Stimulated activated CD4-positive, alpha-beta T cell treated with anti-CD3 and anti-CD28 coated beads, Interleukin-4, amount 100 ng/mL, for 48 hours (primary cell): Measurements from ENCODE around the gene ITCH.
A peak's percentile ranks its signal among the peaks of the same experiment; 100 is the strongest.
"Not testable (repeated sequence)": the region's sequence is repeated elsewhere in the genome, so short reads cannot be mapped to it uniquely, and the experiment has no call there.

Source experiments
- DNase-seq, 2 donors: peaks; one replicate each; pipeline ENCODE4 v3.0.0-alpha.2; 2020; ENCODE audit warnings: low read depth in 2 of 2

The ITCH gene

GRCh38 chr20:34377072-34377847 is 14.2 kb downstream of the ITCH start:
- no peak for DNase-seq

- no peak for DNase-seq
Measured at GRCh38 chr20:34382174-34382573, 19.1 kb downstream of the ITCH start.

GRCh38 chr20:34382877-34383455 is 19.9 kb downstream of the ITCH start:
- not testable (repeated sequence) for DNase-seq

GRCh38 chr20:34385464-34385863 is 22.4 kb downstream of the ITCH start:
- no peak for DNase-seq

- no peak for DNase-seq
Measured at GRCh38 chr20:34388000-34388399, 24.9 kb downstream of the ITCH start.

- DNase-seq = no peak
Measured at GRCh38 chr20:34388678-34389077, 25.6 kb downstream of the ITCH start.

- DNase-seq = no peak
Measured at GRCh38 chr20:34389206-34389953, 26.3 kb downstream of the ITCH start.

- DNase-seq = no peak
Measured at GRCh38 chr20:34389954-34390555, 27.0 kb downstream of the ITCH start.

GRCh38 chr20:34396408-34396807 is 33.3 kb downstream of the ITCH start:
- no peak for DNase-seq

GRCh38 chr20:34397096-34397495 is 34.0 kb downstream of the ITCH start:
- no peak for DNase-seq

GRCh38 chr20:34400776-34401175 is 37.7 kb downstream of the ITCH start:
- DNase-seq = not testable (repeated sequence)

- peak in 1 of 2 donors; percentile 20 for DNase-seq
Measured at GRCh38 chr20:34401741-34402455, 38.8 kb downstream of the ITCH start.

- no peak for DNase-seq
Measured at GRCh38 chr20:34402461-34402860, 39.4 kb downstream of the ITCH start.

GRCh38 chr20:34403063-34403827 is 40.2 kb downstream of the ITCH start:
- no peak for DNase-seq

- no peak for DNase-seq
Measured at GRCh38 chr20:34403908-34404307, 40.8 kb downstream of the ITCH start.

- DNase-seq = no peak
Measured at GRCh38 chr20:34404803-34405202, 41.7 kb downstream of the ITCH start.

GRCh38 chr20:34405247-34405651 is 42.2 kb downstream of the ITCH start:
- DNase-seq = not testable (repeated sequence)

GRCh38 chr20:34405942-34406341 is 42.9 kb downstream of the ITCH start:
- DNase-seq = not testable (repeated sequence)

- DNase-seq = no peak
Measured at GRCh38 chr20:34407962-34408474, 44.9 kb downstream of the ITCH start.

- DNase-seq = no peak
Measured at GRCh38 chr20:34410336-34410735, 47.3 kb downstream of the ITCH start.

GRCh38 chr20:34412453-34412852 is 49.4 kb downstream of the ITCH start:
- DNase-seq = no peak
